HUES6 (cell line): Measurements from ENCODE around the gene MRPS24.
"Not testable (repeated sequence)": the region's sequence is repeated elsewhere in the genome, so short reads cannot be mapped to it uniquely, and the experiment has no call there.

Experiments used
- H3K27ac ChIP-seq: 2 replicates; pipeline ENCODE4 v1.7.0; 2013; ENCODE audit warnings: low read depth, mild to moderate bottlenecking, low read length, inconsistent platforms
- H3K27me3 ChIP-seq: 2 replicates; pipeline ENCODE4 v1.6.1; 2013; ENCODE audit warnings: low read length; ENCODE audit not compliant: control insufficient read depth, insufficient read depth
- H3K36me3 ChIP-seq: 2 replicates; pipeline ENCODE4 v1.6.1; 2013; ENCODE audit warnings: low read length; ENCODE audit not compliant: control insufficient read depth, insufficient read depth
- H3K4me1 ChIP-seq: 2 replicates; pipeline ENCODE4 v1.6.1; 2013; ENCODE audit warnings: low read length; ENCODE audit not compliant: control insufficient read depth, insufficient read depth
- H3K4me3 ChIP-seq: 2 replicates; pipeline ENCODE4 v1.5.1; 2013; ENCODE audit warnings: low read depth, low read length
- H3K9ac ChIP-seq: one replicate; pipeline ENCODE4 v1.6.1; 2013; ENCODE audit warnings: mild to moderate bottlenecking, low read length
- H3K9me3 ChIP-seq: 2 replicates; pipeline ENCODE4 v1.6.1; 2013; ENCODE audit warnings: low read depth, low read length; ENCODE audit not compliant: control insufficient read depth, insufficient read depth

MRPS24 gene

DNA sequence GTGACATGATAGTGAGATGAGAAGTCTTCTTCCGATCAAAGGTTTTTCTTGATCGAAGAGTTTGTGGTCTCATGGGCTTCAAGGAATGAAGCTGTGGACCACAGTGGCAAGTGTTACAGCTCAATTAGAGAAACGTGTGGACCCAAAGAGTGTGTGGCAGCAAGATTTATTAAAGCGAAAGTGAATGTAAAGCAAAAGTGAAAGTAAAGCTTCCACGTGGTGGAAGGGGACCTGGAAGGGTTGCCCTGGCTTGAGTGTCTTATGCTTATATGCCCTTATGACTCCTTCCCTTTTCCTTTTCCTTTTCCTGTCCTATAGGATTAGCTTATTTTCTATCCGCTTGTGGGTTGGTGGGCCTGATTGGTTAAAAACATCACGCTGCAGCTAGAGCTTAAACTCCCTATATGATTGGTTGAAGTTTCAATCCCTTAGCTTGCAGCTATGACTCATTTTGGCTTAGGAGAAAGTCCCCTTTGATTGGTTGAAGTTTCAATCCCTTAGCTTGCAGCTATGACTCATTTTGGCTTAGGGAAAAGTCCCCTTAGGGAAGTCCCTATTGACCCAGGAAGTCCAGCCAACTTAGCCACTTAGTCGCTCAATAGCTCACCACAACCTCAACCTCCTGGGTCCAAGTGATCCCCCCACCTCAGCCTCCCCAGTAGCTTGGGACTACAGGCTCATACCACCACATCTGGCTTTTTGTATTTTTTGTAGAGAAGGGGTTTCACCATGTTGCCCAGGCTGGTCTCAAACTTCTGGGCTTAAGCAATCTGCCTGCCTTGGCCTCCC, 34.7 kb downstream of the MRPS24 start:
- H3K27ac ChIP-seq = no peak overlapping the region
- H3K4me1 ChIP-seq = peaks cover 6% of the 10 kb centered on the region; the same call in 1 of the 2 replicates
- H3K4me3 ChIP-seq = no peak overlapping the region
- no peak overlapping the region for H3K9ac ChIP-seq
- no peaks in the 10 kb centered on the region for H3K36me3 ChIP-seq
- peaks cover 14% of the 10 kb centered on the region for H3K9me3 ChIP-seq
- no peaks in the 10 kb centered on the region for H3K27me3 ChIP-seq

DNA sequence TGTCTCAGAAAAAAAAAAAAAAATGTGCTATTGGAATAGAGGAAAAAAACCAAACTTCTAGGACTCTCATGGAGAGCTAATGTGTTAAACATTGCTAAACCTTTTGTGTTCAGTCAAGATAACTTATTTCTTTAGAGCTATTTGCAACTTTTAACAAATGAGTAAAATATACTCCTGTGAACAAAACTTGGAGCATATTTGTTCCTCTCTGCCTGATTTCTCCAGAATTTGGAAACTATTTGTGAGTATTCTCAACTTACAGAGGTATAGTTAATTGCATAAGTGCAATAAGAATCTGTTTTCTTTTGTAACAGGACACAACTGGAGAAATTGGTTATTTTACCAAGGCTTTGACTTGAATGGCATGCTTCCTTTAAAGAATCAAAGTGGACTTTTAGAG, 38.4 kb downstream of the MRPS24 start:
- not testable (repeated sequence) for H3K9ac ChIP-seq, H3K27ac ChIP-seq, H3K4me3 ChIP-seq, H3K36me3 ChIP-seq, H3K27me3 ChIP-seq
- Histone ChIP-seq H3K4me1 (peaks cover 11% of the 10 kb centered on the region), H3K9me3 (peaks cover 14% of the 10 kb centered on the region)

DNA sequence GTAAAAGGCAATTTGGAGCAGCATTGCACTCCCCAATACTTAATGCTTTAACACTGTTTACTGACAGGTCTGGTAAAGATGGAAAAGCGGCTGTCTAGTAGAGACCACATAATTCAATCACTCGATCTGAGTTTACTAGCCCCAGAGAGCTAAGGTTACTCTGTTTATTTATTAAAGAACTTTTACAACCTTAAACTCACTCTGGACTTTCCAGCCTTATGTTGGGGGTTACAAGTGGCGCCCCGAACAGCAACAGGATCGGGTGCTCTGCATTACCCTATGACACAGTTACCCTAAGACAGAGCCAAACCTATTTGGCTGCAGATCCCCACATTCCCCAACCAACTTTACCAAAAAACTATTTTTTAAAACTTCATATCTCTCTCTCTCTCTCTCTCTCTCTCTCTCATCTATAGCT, 43.9 kb downstream of the MRPS24 start:
- Histone ChIP-seq H3K4me1 (peaks cover 11% of the 10 kb centered on the region), H3K27me3 (no peaks in the 10 kb centered on the region), H3K36me3 (no peaks in the 10 kb centered on the region), H3K9me3 (0 out of 2 replicates have a peak, but pooled peaks cover 1% of the 10 kb centered on the region), H3K9ac (no peak overlapping the region), H3K4me3 (no peak overlapping the region), H3K27ac (no peak overlapping the region)

- no peaks in the 10 kb centered on the region for H3K27me3 ChIP-seq
- H3K36me3 ChIP-seq = no peaks in the 10 kb centered on the region
- no peak overlapping the region for H3K4me3 ChIP-seq
- no peak overlapping the region for H3K27ac ChIP-seq
- H3K4me1 ChIP-seq = peaks cover 11% of the 10 kb centered on the region
- no peaks in the 10 kb centered on the region for H3K9me3 ChIP-seq
- no peak overlapping the region for H3K9ac ChIP-seq
Measured at GRCh38 chr7:43824963-43825362, 44.4 kb downstream of the MRPS24 start.

GRCh38 chr7:43824513-43824912, 44.8 kb downstream of the MRPS24 start:
- H3K4me1 ChIP-seq = peaks cover 11% of the 10 kb centered on the region
- not testable (repeated sequence) for H3K4me3 ChIP-seq, H3K27ac ChIP-seq, H3K9me3 ChIP-seq, H3K9ac ChIP-seq, H3K27me3 ChIP-seq, H3K36me3 ChIP-seq

- Histone ChIP-seq H3K27me3 (no peaks in the 10 kb centered on the region), H3K36me3 (no peaks in the 10 kb centered on the region)
Measured at GRCh38 chr7:43823941-43824340, 45.4 kb downstream of the MRPS24 start.

GRCh38 chr7:43823425-43823824, 45.9 kb downstream of the MRPS24 start:
- H3K4me1 ChIP-seq = peaks cover 11% of the 10 kb centered on the region
- H3K9ac ChIP-seq, H3K27me3 ChIP-seq, H3K27ac ChIP-seq, H3K36me3 ChIP-seq, H3K9me3 ChIP-seq, H3K4me3 ChIP-seq: not testable (repeated sequence)

More at GRCh38 chr7:43823941-43824340, 45.4 kb downstream of the MRPS24 start:
- H3K4me1 ChIP-seq = peaks cover 11% of the 10 kb centered on the region
- no peaks in the 10 kb centered on the region for H3K9me3 ChIP-seq
- no peak overlapping the region for H3K9ac ChIP-seq
- no peak overlapping the region for H3K4me3 ChIP-seq
- no peak overlapping the region for H3K27ac ChIP-seq
